Prostate gland (tissue), 2 donors: ENCODE data around the gene GALNT6.

Experiments used
- CTCF ChIP-seq, 4 experiments: fragments of 200-600 bp in 2 of 4; fragments of 450-650 bp in 2 of 4; sonication (generic) in 2 of 4; IDR thresholded peaks; 1 replicate in 3 of 4; 2 replicates in 1 of 4; pipeline ENCODE4 v1.5.1; 2016 to 2019; ENCODE audit warnings: antibody characterized with exemption in 4 of 4, mild to moderate bottlenecking in 2 of 4, moderate library complexity in 2 of 4
- POLR2A ChIP-seq: fragments of 450-650 bp; IDR thresholded peaks from one replicate; pipeline ENCODE4 v1.6.1; 2016; ENCODE audit warnings: antibody characterized with exemption, mild to moderate bottlenecking
- POLR2AphosphoS5 ChIP-seq: sonication (generic); formaldehyde crosslinking; IDR thresholded peaks from one replicate; pipeline ENCODE4 v1.6.1; 2017; ENCODE audit warnings: antibody characterized with exemption

GRCh38 chr12:51330186-51330585 is 61.0 kb downstream of the GALNT6 start:
- TF ChIP-seq POLR2A: no peak
- TF ChIP-seq POLR2AphosphoS5: no peak
- TF ChIP-seq CTCF (IDR thresholded peaks at IDR 0.05): no peak
